ENCODE results near the gene ZNF804B.

DNA sequence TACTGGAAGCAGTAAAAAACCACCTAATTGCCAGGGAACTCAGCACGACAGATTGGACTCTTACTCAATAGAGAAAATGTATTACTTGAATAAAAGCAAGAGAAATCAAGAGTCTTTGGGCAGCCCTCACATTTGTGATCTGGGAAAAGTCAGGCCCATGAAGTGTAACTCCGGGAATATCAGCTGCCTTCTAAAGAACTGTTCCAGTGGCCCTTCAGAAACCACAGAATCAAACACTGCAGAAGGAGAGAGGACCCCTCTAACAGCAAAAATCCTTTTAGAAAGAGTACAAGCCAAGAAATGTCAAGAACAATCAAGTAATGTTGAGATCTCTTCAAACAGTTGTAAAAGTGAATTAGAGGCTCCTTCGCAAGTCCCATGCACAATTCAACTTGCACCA is 576.0 kb downstream of the ZNF804B start:
- TF ChIP-seq, protein P1, sequence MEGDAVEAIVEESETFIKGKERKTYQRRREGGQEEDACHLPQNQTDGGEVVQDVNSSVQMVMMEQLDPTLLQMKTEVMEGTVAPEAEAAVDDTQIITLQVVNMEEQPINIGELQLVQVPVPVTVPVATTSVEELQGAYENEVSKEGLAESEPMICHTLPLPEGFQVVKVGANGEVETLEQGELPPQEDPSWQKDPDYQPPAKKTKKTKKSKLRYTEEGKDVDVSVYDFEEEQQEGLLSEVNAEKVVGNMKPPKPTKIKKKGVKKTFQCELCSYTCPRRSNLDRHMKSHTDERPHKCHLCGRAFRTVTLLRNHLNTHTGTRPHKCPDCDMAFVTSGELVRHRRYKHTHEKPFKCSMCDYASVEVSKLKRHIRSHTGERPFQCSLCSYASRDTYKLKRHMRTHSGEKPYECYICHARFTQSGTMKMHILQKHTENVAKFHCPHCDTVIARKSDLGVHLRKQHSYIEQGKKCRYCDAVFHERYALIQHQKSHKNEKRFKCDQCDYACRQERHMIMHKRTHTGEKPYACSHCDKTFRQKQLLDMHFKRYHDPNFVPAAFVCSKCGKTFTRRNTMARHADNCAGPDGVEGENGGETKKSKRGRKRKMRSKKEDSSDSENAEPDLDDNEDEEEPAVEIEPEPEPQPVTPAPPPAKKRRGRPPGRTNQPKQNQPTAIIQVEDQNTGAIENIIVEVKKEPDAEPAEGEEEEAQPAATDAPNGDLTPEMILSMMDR (conservative IDR thresholded peaks at IDR 0.05), result no peak
- no peak for TF ChIP-seq EZH2 (IDR thresholded peaks at IDR 0.05; ENCODE audit: low read depth)
